GM19455 (cell line): Measurements from ENCODE around the gene COL6A2.
"Not testable (repeated sequence)": the region's sequence is repeated elsewhere in the genome, so short reads cannot be mapped to it uniquely, and the experiment has no call there.

Experiments
- ATAC-seq: cut with Tn5 transposase; IDR thresholded peaks from one replicate; pipeline ENCODE4 v1.9.1; 2021; ENCODE audit not compliant: unreplicated experiment

The COL6A2 gene

GRCh38 chr21:46141767-46142581, 44.1 kb downstream of the COL6A2 start:
- no peak for ATAC-seq

- no peak for ATAC-seq
Observed at GRCh38 chr21:46142582-46143473, 44.9 kb downstream of the COL6A2 start.

GRCh38 chr21:46144464-46145070, 46.7 kb downstream of the COL6A2 start:
- no peak for ATAC-seq

- no peak for ATAC-seq
Observed at GRCh38 chr21:46145159-46145839, 47.4 kb downstream of the COL6A2 start.

GRCh38 chr21:46145840-46146691, 48.2 kb downstream of the COL6A2 start:
- ATAC-seq: no peak

GRCh38 chr21:46146856-46147255, 48.9 kb downstream of the COL6A2 start:
- no peak for ATAC-seq

GRCh38 chr21:46147429-46147828, 49.5 kb downstream of the COL6A2 start:
- not testable (repeated sequence) for ATAC-seq

GRCh38 chr21:46148106-46148505, 50.2 kb downstream of the COL6A2 start:
- ATAC-seq: no peak

- ATAC-seq: no peak
Observed at GRCh38 chr21:46149205-46149901, 51.4 kb downstream of the COL6A2 start.

GRCh38 chr21:46150073-46150472, 52.2 kb downstream of the COL6A2 start:
- ATAC-seq: no peak

- no peak for ATAC-seq
Observed at GRCh38 chr21:46150491-46151121, 52.7 kb downstream of the COL6A2 start.

GRCh38 chr21:46151261-46151988, 53.5 kb downstream of the COL6A2 start:
- no peak for ATAC-seq

- ATAC-seq: no peak
Observed at GRCh38 chr21:46151989-46152926, 54.3 kb downstream of the COL6A2 start.

GRCh38 chr21:46152927-46153246, 55.0 kb downstream of the COL6A2 start:
- no peak for ATAC-seq

GRCh38 chr21:46153247-46154154, 55.6 kb downstream of the COL6A2 start:
- ATAC-seq: no peak
